Stimulated activated CD8-positive, alpha-beta memory T cell treated with anti-CD3 and anti-CD28 coated beads, Interleukin-2, amount 100 ng/mL, for 1 hour (primary cell): ENCODE data around the gene MAP3K14.

Source experiments
- DNase-seq, 2 donors: peaks; one replicate each; pipeline ENCODE4 v3.0.0-alpha.2; 2020; ENCODE audit warnings: low read depth in 2 of 2

MAP3K14 gene

GRCh38 chr17:45223539-45224528 lies 93.0 kb downstream of the MAP3K14 start:
- no peak for DNase-seq

- no peak for DNase-seq
Observed at GRCh38 chr17:45222996-45223538, 93.8 kb downstream of the MAP3K14 start.

- DNase-seq: no peak
Observed at GRCh38 chr17:45222289-45222995, 94.4 kb downstream of the MAP3K14 start.

- DNase-seq: no peak
Observed at GRCh38 chr17:45222014-45222288, 94.9 kb downstream of the MAP3K14 start.

- no peak for DNase-seq
Observed at GRCh38 chr17:45221081-45222013, 95.5 kb downstream of the MAP3K14 start, which contains the start of gene FMNL1. FMNL1 (plus strand) TSS chr17:45221885; CDS start chr17:45222125, 240 bp downstream.

GRCh38 chr17:45220079-45220478 lies 96.7 kb downstream of the MAP3K14 start:
- no peak for DNase-seq

- DNase-seq: peak; percentile 77 to 81
Observed at GRCh38 chr17:45218895-45219661, 97.7 kb downstream of the MAP3K14 start.
